Measurements from ENCODE around the gene CTBP1. TPM values are rescaled to one million over a fixed set of nuclear protein-coding genes. Genes with fewer than 3 reads are reported as not detected.

Gene CTBP1
- total and polyA plus RNA-seq, 9 of the 15 experiments (the other 6 are each of a cell fraction or from before 2014, with no cell fraction given) = 14.5 to 162 (median 68.2) TPM

- in situ Hi-C loops (cut with MboI) = no loop called here
- FAIRE-seq = no peak
These were observed 2.2 kb upstream of the CTBP1 start for GRCh38 chr4:1250921-1251772.

More at GRCh38 chr4:1250921-1251772, 2.2 kb upstream of the CTBP1 start:
- H3K4me1 ChIP-seq (replicated peaks in 1 of 2; ENCODE audit: control insufficient read depth in 2 of 2, insufficient read depth in 2 of 2, low read length in 2 of 2) = peaks cover 4 to 46% of the 10 kb centered on the region in 2 experiments; a peak in 4 of 5 replicates
- no peak for ATAC-seq
- CTCF ChIA-PET (ENCODE audit: low intra/inter-chr PET ratio) = no interaction called here
- intact Hi-C loops (cut with micrococcal nuclease) = no loop called here
- H3K9me1 ChIP-seq (ENCODE audit: control insufficient read depth, insufficient read depth, low read length) = peaks cover 4% of the 10 kb centered on the region
- POLR2A ChIA-PET = interaction anchor here (0.6 to 2.3 kb wide), 5 partner anchors 10 to 114 kb away, joined by 3 to 13 read pairs (median 3); partner anchors contain the start of gene UVSSA
- peaks cover 34% of the 10 kb centered on the region for H3K79me2 ChIP-seq (ENCODE audit: control insufficient read depth, insufficient read depth, low read length)
- 96% methylated on average over 33 of the region's 33 CpGs for WGBS (ENCODE audit: insufficient coverage, low coverage, missing lambda C conversion rate)
- H3K9ac ChIP-seq (ENCODE audit: insufficient read depth in 1 of 2, low read depth in 2 of 2, low read length in 2 of 2) = no peak overlapping the region
- peaks cover 17% of the 10 kb centered on the region; the same call in 1 of the 3 replicates for H3K36me3 ChIP-seq (ENCODE audit: control insufficient read depth, insufficient read depth, low read length)
- no TSS peak for BruUV-seq (replicated peaks)
- peaks cover 8% of the 10 kb centered on the region for H3K9me3 ChIP-seq (replicated peaks; ENCODE audit: control insufficient read depth, insufficient read depth, low read depth, low read length)
- H4K20me1 ChIP-seq (replicated peaks; ENCODE audit: control insufficient read depth, insufficient read depth, low read length) = no peaks in the 10 kb centered on the region; the same call in 1 of the 2 replicates
- no peak overlapping the region for H3K4me3 ChIP-seq
- H2AFZ ChIP-seq (ENCODE audit: low read depth, low read length) = no peak overlapping the region
- DNase-seq (ENCODE audit: extremely low read depth in 1 of 4, low spot score in 3 of 4) = no peak
- TF ChIP-seq, protein P1, sequence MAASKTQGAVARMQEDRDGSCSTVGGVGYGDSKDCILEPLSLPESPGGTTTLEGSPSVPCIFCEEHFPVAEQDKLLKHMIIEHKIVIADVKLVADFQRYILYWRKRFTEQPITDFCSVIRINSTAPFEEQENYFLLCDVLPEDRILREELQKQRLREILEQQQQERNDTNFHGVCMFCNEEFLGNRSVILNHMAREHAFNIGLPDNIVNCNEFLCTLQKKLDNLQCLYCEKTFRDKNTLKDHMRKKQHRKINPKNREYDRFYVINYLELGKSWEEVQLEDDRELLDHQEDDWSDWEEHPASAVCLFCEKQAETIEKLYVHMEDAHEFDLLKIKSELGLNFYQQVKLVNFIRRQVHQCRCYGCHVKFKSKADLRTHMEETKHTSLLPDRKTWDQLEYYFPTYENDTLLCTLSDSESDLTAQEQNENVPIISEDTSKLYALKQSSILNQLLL (CRISPR knock-in tag; IDR thresholded peaks at IDR 0.05; ENCODE audit: borderline replicate concordance) = no peak
- TF ChIP-seq POLR2G (IDR thresholded peaks at IDR 0.05; ENCODE audit: low read depth, low read length) = peak; percentile 29; the same call in 1 of the 2 replicates
- TF ChIP-seq ZNF75A (CRISPR knock-in tag; IDR thresholded peaks at IDR 0.05) = peak; percentile 73
- H3K27me3 ChIP-seq (ENCODE audit: control insufficient read depth in 2 of 2, insufficient read depth in 2 of 2, low read length in 2 of 2) = no peaks in the 10 kb centered on the region
- H3K27ac ChIP-seq (ENCODE audit: extremely low read depth, low read depth, low read length) = no peak overlapping the region
- no peak overlapping the region for H3K4me2 ChIP-seq (ENCODE audit: insufficient read depth, low read length)

Data from K562 (cell line).